ENCODE measurements around the gene R3HDM4.

Gene R3HDM4

GRCh38 chr19:947090-947706, 34.2 kb upstream of the R3HDM4 start:
- DNase-seq (ENCODE audit: low read depth) = no peak

GRCh38 chr19:945401-946252, 32.6 kb upstream of the R3HDM4 start:
- DNase-seq (ENCODE audit: low read depth) = no peak

DNA sequence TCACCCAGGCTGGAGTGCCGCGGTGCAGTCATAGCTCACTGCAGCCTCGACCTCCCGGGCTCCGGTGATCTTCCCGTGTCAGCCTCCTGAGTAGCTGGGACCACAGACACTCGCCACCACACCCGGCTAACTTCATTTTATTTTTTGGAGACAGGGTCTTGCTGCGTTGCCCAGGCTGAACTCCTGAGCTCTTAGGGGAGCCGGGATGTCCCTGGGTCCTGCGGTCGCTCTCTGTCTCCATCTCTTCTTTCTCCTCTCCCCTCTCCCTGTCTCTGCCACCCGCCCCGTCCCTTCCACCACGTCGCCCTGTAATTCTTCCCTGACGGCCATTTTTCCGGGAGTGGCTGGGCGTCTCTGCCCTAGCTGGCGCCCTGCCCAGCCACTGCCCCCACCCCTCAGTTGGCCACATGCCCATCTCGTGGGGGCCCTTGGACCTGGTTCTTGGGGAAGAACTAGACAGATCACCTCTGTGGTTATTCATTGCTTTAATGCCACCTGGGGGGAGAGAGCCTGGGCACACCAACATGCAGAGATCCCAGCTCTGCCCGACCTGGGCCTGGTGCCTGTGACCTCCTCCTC, 31.7 kb upstream of the R3HDM4 start:
- no peak for DNase-seq (ENCODE audit: low read depth)

GRCh38 chr19:944171-944567, 31.1 kb upstream of the R3HDM4 start:
- no peak for DNase-seq (ENCODE audit: low read depth)

- no peak for DNase-seq (ENCODE audit: low read depth)
Observed at GRCh38 chr19:943551-944170, 30.6 kb upstream of the R3HDM4 start.

- DNase-seq (ENCODE audit: low read depth) = no peak
Observed at GRCh38 chr19:942133-942645, 29.2 kb upstream of the R3HDM4 start.

DNA sequence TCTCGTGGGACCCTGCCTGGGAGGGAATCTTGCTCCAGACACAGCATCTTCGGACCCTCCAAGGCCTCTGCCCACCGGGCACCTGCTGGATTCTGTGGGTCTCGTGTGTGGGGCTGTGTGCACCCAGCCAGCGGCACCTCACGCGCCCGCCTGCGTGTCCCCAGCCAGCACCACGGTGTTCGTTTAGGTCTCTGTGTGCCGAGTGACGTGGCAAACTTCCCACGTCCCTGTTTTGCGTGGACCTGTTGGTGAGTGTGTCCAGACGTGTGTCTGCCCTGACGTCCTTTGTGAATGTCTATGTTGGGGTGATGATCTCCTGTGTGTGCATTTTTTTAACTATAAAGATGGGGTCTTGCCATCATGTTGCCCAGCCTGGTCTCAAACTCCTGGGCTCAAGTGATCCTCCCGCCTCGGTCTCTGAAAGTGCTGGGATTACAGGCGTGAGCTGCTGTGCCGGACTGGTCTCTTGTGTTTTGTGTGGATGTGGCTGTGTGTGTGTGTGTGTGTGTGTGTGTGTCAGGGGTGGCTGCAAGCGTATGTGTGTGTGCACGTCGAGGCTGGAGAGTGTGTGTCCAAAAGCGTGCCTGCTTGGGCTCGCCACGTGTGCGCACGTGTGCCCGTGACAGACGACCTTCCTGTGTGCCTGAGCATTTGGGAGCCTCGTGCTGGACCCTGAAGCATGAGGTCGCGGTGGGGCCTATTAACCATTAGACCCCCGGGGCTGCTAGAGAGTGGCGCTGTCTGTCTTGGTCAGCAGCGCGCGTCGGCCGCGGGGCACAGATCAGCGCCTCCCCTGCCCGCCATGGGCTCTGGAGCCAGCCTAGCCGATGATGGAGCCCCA, 28.5 kb upstream of the R3HDM4 start:
- DNase-seq (ENCODE audit: low read depth) = no peak

- DNase-seq (ENCODE audit: low read depth) = peak; percentile 87
Observed at GRCh38 chr19:940591-941291, 27.7 kb upstream of the R3HDM4 start.

- DNase-seq (ENCODE audit: low read depth) = no peak
Observed at GRCh38 chr19:939922-940321, 26.9 kb upstream of the R3HDM4 start.

DNA sequence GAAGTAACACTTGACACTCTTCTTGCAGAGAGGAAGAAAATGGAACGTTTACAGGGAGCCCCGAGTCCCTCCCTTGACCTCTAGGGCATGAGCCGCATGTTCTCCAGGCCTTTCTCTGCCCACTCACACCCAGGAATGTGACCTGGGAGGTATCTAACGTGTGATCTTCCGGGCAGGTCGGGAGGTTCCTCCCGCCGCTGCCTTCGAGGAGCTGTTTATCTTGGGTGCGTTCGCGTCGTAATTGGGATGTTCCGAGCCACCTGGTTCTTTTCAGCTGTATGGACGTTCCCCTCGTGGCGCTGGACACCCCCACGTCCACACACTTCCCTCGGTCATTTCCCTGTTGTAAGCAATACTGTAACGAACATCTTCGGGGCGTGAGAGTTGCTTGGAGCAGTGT, 26.4 kb upstream of the R3HDM4 start:
- DNase-seq (ENCODE audit: low read depth) = no peak

GRCh38 chr19:938233-938923, 25.4 kb upstream of the R3HDM4 start:
- no peak for DNase-seq (ENCODE audit: low read depth)

GRCh38 chr19:937259-937694, 24.3 kb upstream of the R3HDM4 start:
- no peak for DNase-seq (ENCODE audit: low read depth)

DNA sequence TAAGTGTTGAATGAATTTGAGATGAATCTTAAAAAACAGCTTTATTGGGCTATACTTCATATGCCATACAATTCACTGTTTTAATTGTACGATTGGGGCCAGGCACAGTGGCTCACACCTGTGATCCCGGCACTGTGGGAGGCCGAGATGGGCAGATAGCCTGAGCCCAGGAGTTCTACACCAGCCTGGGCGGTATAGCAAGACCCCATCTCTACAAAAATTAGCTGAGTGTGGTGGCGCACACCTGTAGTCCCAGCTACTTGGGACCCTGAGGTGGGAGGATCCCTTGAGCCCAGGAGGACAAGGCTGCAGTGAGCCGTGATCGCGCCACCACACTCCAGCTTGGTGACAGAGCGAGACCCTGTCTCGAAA, 23.1 kb upstream of the R3HDM4 start:
- DNase-seq (ENCODE audit: low read depth) = no peak

GRCh38 chr19:934865-935479, 22.0 kb upstream of the R3HDM4 start:
- DNase-seq (ENCODE audit: low read depth) = peak; percentile 64

DNA sequence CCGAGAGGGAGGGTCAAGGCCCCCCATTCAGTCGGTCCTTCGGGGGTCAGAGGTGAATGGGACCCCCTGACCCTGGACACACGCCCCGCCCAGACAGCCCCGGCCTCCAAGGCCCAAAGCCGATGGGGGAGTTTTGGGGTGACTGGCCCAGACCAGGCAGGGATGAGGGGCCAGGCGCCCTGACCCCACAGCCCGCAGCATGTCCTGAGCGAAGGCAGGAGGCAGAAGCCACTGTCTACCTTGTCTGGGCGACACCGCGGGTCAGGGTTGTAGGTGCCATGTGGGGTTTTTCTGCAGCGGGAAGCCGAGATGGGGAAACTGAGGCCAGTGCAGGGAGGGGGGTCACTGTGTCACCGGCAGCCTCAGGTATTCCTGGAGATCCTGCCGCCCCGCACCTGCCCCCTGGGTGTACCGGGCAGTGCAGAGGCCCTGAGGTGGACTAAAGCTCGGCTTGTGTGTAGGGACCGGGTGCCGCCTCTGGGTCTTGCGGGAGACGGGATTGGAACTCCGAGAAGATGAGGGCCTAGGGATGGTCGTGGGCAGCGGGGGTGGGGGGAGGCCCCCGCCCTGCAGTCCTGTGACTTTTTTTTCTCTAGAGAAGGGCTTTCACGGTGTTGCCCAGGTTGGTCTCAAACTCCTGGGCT, 21.3 kb upstream of the R3HDM4 start:
- DNase-seq (ENCODE audit: low read depth) = no peak

- no peak for DNase-seq (ENCODE audit: low read depth)
Observed at GRCh38 chr19:933553-933882, 20.5 kb upstream of the R3HDM4 start.

- peak; percentile 94 for DNase-seq (ENCODE audit: low read depth)
Observed at GRCh38 chr19:932648-933552, 19.9 kb upstream of the R3HDM4 start.

DNA sequence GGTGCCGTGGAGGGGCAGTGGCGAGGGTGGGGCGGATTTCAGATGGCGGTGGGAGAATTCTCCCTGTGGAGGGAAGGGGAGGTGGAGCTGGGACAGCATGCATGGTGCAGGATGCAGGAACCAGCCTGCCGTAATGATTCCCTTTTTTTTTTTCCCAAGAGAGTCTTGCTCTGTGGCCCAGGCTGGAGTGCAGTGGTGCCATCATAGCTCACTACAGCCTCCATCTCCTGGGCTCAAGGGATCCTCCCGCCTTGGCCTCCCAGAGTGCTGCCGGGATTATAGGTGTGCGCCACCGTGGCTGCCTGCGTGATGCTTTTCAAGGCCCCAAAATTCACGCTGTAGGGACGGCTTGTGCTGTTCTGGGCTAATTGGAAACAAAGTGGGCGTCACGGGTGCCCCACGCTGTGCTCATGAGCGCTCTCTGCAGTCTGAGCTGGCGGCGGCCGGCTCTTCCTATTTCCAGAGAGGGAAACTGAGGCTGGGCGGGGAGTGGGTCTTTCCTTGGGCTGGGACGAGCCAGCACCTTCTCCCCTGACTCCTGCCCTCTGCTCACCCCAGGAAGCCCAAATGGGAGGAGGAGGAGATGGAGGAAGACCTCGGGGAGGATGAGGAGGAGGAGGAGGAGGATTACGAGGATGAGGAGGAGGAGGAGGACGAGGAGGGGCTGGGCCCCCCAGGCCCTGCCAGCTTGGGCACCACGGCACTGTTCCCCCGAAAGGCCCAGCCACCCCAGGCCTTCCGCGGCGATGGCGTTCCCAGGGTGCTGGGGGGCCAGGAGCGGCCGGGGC, 19.0 kb upstream of the R3HDM4 start:
- no peak for DNase-seq (ENCODE audit: low read depth)
